Colonic mucosa (tissue), 4 donors: ENCODE data around the gene ZNF613. TPM values are rescaled to one million over a fixed set of nuclear protein-coding genes. Genes with fewer than 3 reads are reported as not detected.
"Not testable (repeated sequence)": the region's sequence is repeated elsewhere in the genome, so short reads cannot be mapped to it uniquely, and the experiment has no call there.

ENCODE experiments used
- DNase-seq: peaks from one replicate; pipeline ENCODE4 v3.0.0-alpha.2; 2020
- H3K27ac ChIP-seq: fragments of 200-600 bp; one replicate; pipeline ENCODE4 v1.8.0; 2021
- H3K27me3 ChIP-seq: fragments of 200-600 bp; one replicate; pipeline ENCODE4 v1.8.0; 2021
- H3K36me3 ChIP-seq: fragments of 200-600 bp; one replicate; pipeline ENCODE4 v1.8.0; 2021
- H3K4me1 ChIP-seq: fragments of 200-600 bp; one replicate; pipeline ENCODE4 v1.8.0; 2021; ENCODE audit warnings: mild to moderate bottlenecking
- H3K4me3 ChIP-seq: fragments of 200-600 bp; one replicate; pipeline ENCODE4 v1.8.0; 2021
- H3K9ac ChIP-seq, 2 donors: one replicate each; pipeline ENCODE4 v1.7.0; 2013; ENCODE audit warnings: control low read depth in 2 of 2, low read depth in 2 of 2, low read length in 2 of 2
- H3K9me3 ChIP-seq: fragments of 200-600 bp; one replicate; pipeline ENCODE4 v1.8.0; 2021
- CTCF ChIP-seq: fragments of 200-600 bp; IDR thresholded peaks from one replicate; pipeline ENCODE4 v1.8.0; 2022; ENCODE audit warnings: antibody characterized with exemption, mild to moderate bottlenecking
- intact Hi-C: fragments of 100-400 bp; cut with DNase I; formaldehyde crosslinking; loops from one replicate; pipeline ENCODE4 v1.14.1; 2022
- total RNA-seq, 2 donors: library from RNA; stranded (reverse); fragmentation: NEBNext Ultra II Directional in 1 of 2; extraction: Animal tissue kit (Norgen Biotek cat#: 25700) in 1 of 2; gene quantifications; one replicate each; pipeline ENCODE4 v1.2.1, GENCODE V29; 2021
- donor health status: healthy.
- donor health status: DM: no; HTN: no; CAD: no.
- donor health status: DM: no; HTN: no; CAD: no.

Gene ZNF613
- total RNA-seq, 2 donors from 2014 or later: 4.2 to 4.4 TPM

- no peak for DNase-seq
- no peak for TF ChIP-seq CTCF
- H3K27me3 ChIP-seq: no peaks in the 10 kb centered on the region
- H3K36me3 ChIP-seq: peaks cover 12% of the 10 kb centered on the region
- no peak overlapping the region for H3K27ac ChIP-seq
- H3K9ac ChIP-seq: no peak overlapping the region
- no peaks in the 10 kb centered on the region for H3K4me1 ChIP-seq
- intact Hi-C loops: no loop called here
- H3K9me3 ChIP-seq: peaks cover 7% of the 10 kb centered on the region
- H3K4me3 ChIP-seq: no peak overlapping the region
Measured at GRCh38 chr19:51948975-51949374, 21.7 kb downstream of the ZNF613 start.

DNA sequence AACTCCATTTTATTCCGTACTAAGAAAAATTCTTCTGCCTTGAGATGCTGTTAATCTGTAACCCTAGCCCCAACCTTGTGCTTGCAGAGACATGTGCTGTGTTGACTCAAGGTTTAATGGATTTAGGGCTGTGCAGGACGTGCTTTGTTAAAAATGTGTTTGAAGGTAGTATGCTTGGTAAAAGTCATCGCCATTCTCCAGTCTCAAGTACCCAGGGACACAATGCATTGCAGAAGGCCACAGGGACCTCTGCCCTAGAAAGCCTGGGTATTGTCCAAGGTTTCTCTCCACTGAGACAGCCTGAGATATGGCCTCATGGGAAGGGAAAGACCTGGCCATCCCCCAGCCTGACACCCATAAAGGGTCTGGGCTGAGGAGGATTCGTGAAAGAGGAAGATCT lies 30.6 kb downstream of the ZNF613 start:
- H3K9me3 ChIP-seq, H3K9ac ChIP-seq, H3K4me3 ChIP-seq, H3K36me3 ChIP-seq, H3K4me1 ChIP-seq, intact Hi-C loops, DNase-seq, H3K27me3 ChIP-seq, H3K27ac ChIP-seq: not testable (repeated sequence)

- no peak for DNase-seq
- TF ChIP-seq CTCF: no peak
- Histone ChIP-seq H3K4me3 (no peak overlapping the region), H3K9me3 (no peaks in the 10 kb centered on the region), H3K9ac (no peak overlapping the region), H3K27me3 (no peaks in the 10 kb centered on the region), H3K27ac (no peak overlapping the region), H3K4me1 (no peaks in the 10 kb centered on the region), H3K36me3 (peaks cover 3% of the 10 kb centered on the region)
- intact Hi-C loops: no loop called here
Measured at GRCh38 chr19:51959791-51960190, 32.5 kb downstream of the ZNF613 start.

DNA sequence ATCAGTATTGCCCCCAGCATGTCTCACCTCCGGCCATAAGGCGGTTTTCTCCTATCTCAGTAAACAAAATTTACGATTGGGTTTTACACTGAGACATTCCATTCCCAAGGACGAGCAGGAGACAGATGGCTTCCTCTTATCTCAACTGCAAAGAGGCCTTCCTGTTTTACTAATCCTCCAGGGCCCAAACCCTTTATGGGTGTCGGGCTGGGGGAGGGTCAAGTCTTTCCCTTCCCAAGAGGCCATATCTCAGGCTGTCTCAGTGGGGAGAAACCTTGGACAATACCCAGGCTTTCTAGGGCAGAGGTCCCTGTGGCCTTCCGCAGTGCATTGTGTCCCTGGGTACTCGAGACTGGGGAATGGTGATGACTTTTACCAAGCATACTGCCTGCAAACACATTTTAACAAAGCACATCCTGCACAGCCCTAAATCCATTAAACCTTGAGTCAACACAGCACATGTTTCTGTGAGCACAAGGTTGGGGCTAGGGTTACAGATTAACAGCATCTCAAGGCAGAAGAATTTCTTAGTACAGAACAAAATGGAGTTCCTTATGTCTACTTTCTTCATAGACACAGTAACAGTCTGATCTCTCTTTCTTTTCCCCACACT lies 33.5 kb downstream of the ZNF613 start:
- H3K4me3 ChIP-seq, H3K4me1 ChIP-seq, H3K9me3 ChIP-seq, H3K9ac ChIP-seq, intact Hi-C loops, H3K27ac ChIP-seq, H3K27me3 ChIP-seq: not testable (repeated sequence)
- DNase-seq: peak; percentile 35
- peaks cover 12% of the 10 kb centered on the region for H3K36me3 ChIP-seq

GRCh38 chr19:51965583-51965982 lies 38.3 kb downstream of the ZNF613 start:
- H3K9me3 ChIP-seq: no peaks in the 10 kb centered on the region
- DNase-seq: no peak
- H3K9ac ChIP-seq: no peak overlapping the region
- H3K4me3 ChIP-seq: no peak overlapping the region
- TF ChIP-seq CTCF: no peak
- H3K4me1 ChIP-seq: no peaks in the 10 kb centered on the region
- peaks cover 52% of the 10 kb centered on the region for H3K36me3 ChIP-seq
- intact Hi-C loops: no loop called here
- H3K27ac ChIP-seq: no peak overlapping the region
- no peaks in the 10 kb centered on the region for H3K27me3 ChIP-seq

DNA sequence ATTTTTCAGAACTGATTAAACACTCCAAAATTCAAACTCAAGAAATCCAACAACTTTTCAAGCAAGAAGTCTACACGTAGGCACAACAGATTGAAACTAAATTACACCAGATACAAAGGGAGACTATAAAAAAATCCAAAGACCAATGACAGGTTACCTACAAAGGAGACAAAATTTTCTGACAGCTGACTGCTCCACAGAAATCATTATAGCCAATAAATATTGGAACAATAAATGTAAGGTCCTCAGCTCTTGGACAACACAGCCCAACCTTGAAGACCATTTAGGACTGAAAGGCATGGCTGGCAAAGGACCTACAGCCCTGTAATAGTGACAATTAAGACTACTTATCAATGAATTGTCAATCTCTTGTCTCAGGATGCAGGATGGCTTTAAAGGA lies 43.4 kb downstream of the ZNF613 start:
- no peak for DNase-seq
- no peak overlapping the region for H3K9ac ChIP-seq
- intact Hi-C loops: no loop called here
- H3K4me1 ChIP-seq: no peaks in the 10 kb centered on the region
- H3K36me3 ChIP-seq: peaks cover 64% of the 10 kb centered on the region
- no peaks in the 10 kb centered on the region for H3K27me3 ChIP-seq
- H3K9me3 ChIP-seq: peaks cover 9% of the 10 kb centered on the region
- H3K27ac ChIP-seq: no peak overlapping the region
- no peak overlapping the region for H3K4me3 ChIP-seq
- TF ChIP-seq CTCF: no peak
